Effector memory CD4-positive, alpha-beta T cell (primary cell): ENCODE measurements around the gene SEMA6D.

ENCODE experiments used
- DNase-seq, 3 donors: peaks; one replicate each; pipeline ENCODE4 v3.0.0-alpha.2; 2020
- H3K27ac ChIP-seq: 2 replicates; pipeline ENCODE4 v1.7.0; 2013; ENCODE audit warnings: mild to moderate bottlenecking, low read length, moderate library complexity; ENCODE audit not compliant: insufficient read depth, poor library complexity, severe bottlenecking
- H3K27me3 ChIP-seq: replicated peaks from 2 replicates; pipeline ENCODE4 v1.7.0; 2013; ENCODE audit warnings: mild to moderate bottlenecking, low read length; ENCODE audit not compliant: insufficient read depth, control insufficient read depth, poor library complexity, severe bottlenecking
- H3K36me3 ChIP-seq: 2 replicates; pipeline ENCODE4 v1.7.0; 2013; ENCODE audit warnings: mild to moderate bottlenecking, low read length, moderate library complexity; ENCODE audit not compliant: control insufficient read depth, insufficient read depth
- H3K4me1 ChIP-seq: 2 replicates; pipeline ENCODE4 v1.7.0; 2013; ENCODE audit warnings: low read length, mild to moderate bottlenecking; ENCODE audit not compliant: control insufficient read depth, insufficient read depth, poor library complexity, severe bottlenecking
- H3K4me3 ChIP-seq: 2 replicates; pipeline ENCODE4 v1.7.0; 2013; ENCODE audit warnings: low read length, low read depth, mild to moderate bottlenecking; ENCODE audit not compliant: insufficient read depth, poor library complexity, severe bottlenecking
- H3K9me3 ChIP-seq: 2 replicates; pipeline ENCODE4 v1.7.0; 2013; ENCODE audit warnings: mild to moderate bottlenecking, low read length, moderate library complexity; ENCODE audit not compliant: control insufficient read depth

Gene SEMA6D

GRCh38 chr15:47813748-47814384, 96.6 kb downstream of the SEMA6D start:
- Histone ChIP-seq H3K4me1 (no peaks in the 10 kb centered on the region), H3K27me3 (no peaks in the 10 kb centered on the region), H3K4me3 (no peak overlapping the region), H3K27ac (no peak overlapping the region), H3K9me3 (no peaks in the 10 kb centered on the region), H3K36me3 (no peaks in the 10 kb centered on the region)
- DNase-seq: no peak

DNA sequence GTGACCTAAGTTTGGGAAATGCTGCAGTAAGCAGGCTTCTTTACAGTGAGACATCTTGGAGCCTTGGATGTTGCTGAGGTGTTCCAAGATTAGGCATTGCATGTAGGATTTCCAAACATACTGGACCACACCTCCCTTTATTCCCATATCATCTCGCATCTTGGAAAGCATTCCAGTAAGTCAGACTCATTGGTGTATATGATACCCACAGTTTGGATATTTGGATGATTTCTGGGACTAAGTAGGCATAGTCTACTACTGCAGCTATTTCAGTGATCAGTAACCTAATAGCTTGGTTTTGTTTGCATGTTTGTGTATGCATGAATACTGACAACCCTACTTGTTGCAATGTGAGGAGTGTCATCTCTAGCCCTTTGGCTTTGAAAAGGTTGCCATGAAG, 97.3 kb downstream of the SEMA6D start:
- H3K4me1 ChIP-seq: no peaks in the 10 kb centered on the region
- no peak overlapping the region for H3K27ac ChIP-seq
- no peak overlapping the region for H3K4me3 ChIP-seq
- no peaks in the 10 kb centered on the region for H3K9me3 ChIP-seq
- no peaks in the 10 kb centered on the region for H3K27me3 ChIP-seq
- no peaks in the 10 kb centered on the region for H3K36me3 ChIP-seq
- DNase-seq: no peak

- Histone ChIP-seq H3K27ac (no peak overlapping the region), H3K36me3 (no peaks in the 10 kb centered on the region), H3K4me1 (no peaks in the 10 kb centered on the region), H3K27me3 (no peaks in the 10 kb centered on the region), H3K4me3 (no peak overlapping the region), H3K9me3 (no peaks in the 10 kb centered on the region)
- DNase-seq: no peak
These were observed 100.8 kb downstream of the SEMA6D start for GRCh38 chr15:47817969-47818548.

- no peak for DNase-seq
- no peak overlapping the region for H3K4me3 ChIP-seq
- H3K4me1 ChIP-seq: no peaks in the 10 kb centered on the region
- H3K27me3 ChIP-seq: no peaks in the 10 kb centered on the region
- H3K36me3 ChIP-seq: no peaks in the 10 kb centered on the region
- H3K9me3 ChIP-seq: no peaks in the 10 kb centered on the region
- no peak overlapping the region for H3K27ac ChIP-seq
These were observed 101.9 kb downstream of the SEMA6D start for GRCh38 chr15:47819158-47819557.

DNA sequence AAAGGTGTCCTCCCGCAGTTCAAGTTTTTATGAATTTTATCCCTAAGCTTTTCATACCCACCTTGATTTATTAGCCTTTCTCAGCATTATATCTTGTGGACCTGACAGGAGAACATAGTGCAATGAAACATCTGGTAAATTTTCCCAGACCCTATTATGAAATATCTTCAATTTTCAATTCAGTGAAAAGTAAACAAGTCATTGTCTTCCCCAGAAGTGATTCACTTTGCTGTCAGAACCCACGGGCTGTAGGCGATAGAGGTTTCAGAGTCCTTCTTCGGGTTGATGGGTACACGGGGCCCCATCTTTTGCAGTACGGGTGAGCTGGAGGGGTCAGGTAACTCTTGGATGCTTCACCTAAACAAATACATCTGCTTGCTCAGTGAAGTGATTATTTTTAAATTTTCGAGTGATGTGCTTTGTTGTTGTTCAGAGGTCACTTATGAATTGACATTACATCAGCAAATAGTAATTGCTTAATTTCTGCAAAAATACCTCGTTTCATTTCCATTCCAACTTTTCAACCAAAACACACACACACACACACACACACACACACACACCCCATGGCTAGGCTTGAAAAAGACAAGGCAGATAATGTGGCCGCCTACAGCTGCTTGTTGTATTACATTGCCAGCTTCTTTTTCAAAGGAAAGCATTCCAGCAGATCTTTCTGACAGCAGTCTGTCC, 102.9 kb downstream of the SEMA6D start:
- Histone ChIP-seq H3K4me3 (no peak overlapping the region), H3K27ac (no peak overlapping the region), H3K9me3 (no peaks in the 10 kb centered on the region), H3K27me3 (no peaks in the 10 kb centered on the region), H3K4me1 (no peaks in the 10 kb centered on the region), H3K36me3 (no peaks in the 10 kb centered on the region)
- DNase-seq: no peak

DNA sequence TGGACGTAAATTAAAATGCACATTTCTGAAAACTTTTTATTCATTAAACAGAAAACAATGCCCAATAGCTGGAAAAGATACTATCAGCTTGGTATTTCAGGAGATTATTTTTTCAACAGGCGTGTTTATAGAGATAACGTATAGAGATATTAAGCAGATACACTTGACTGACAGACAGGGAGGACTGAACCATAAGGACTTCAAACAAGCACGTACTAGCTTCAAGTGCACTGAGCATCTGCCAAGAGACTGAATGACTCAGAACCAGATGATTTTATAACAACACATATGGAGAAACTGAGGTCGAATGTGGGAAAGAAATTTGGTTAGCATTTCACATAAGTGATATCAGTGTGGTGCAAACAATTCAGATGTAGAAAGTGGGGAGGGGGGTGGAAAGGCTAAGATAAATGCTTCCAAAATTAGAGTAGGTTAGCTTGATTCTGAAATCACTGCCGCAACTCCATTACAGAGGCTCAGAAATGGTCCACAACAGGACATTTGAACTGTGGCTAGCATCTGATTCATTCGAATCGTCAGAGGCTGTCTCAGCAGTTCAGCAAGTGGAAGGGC, 103.5 kb downstream of the SEMA6D start:
- H3K4me3 ChIP-seq: no peak overlapping the region
- no peak for DNase-seq

GRCh38 chr15:47822048-47822447, 104.7 kb downstream of the SEMA6D start:
- H3K36me3 ChIP-seq: no peaks in the 10 kb centered on the region
- no peaks in the 10 kb centered on the region for H3K9me3 ChIP-seq
- no peak for DNase-seq
- H3K27ac ChIP-seq: no peak overlapping the region
- H3K4me3 ChIP-seq: no peak overlapping the region
- no peaks in the 10 kb centered on the region for H3K27me3 ChIP-seq
- H3K4me1 ChIP-seq: no peaks in the 10 kb centered on the region

More for the DNA sequence above, 103.5 kb downstream of the SEMA6D start:
- Histone ChIP-seq H3K27ac (no peak overlapping the region), H3K4me1 (no peaks in the 10 kb centered on the region), H3K36me3 (no peaks in the 10 kb centered on the region), H3K9me3 (no peaks in the 10 kb centered on the region), H3K27me3 (no peaks in the 10 kb centered on the region)
